CD1c-positive myeloid dendritic cell (primary cell): ENCODE measurements around the gene CDK4.

Source experiments
- DNase-seq: peaks from one replicate; pipeline ENCODE4 v3.0.0-alpha.2; 2016; ENCODE audit errors: extremely low spot score

CDK4 gene

DNA sequence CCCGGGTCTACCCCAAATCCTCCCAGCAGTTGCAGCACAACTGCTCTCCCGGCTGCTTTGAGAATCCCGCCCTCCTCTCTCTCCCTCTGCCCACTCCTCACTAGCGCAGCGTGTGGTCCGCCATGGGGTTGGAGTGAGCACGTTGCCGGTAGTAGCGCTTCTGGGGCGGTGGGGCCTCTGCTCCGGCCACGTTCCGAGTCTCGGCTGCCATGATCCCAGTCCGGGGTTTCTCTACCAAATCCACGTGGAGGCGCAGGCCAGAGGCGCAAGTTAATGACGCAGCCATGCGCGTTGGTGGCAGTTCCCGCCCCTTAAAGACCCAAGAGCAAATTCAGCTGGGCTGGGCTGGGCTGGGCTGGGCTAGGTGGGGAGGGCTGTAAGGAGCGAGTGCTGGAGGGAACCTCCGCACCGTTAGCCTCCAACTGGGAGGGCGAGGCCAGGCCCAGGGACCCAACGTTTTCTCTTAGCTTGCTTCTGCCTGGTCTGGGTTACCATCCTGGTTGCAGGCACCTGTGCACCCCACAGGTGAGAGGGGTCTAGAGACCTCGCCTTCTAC lies 19.8 kb upstream of the CDK4 start, which contains the start of gene METTL1:
TSS of gene METTL1 (minus strand) at position 233 of the 556 bp plus-strand sequence. CDS start at position 211, 22 bp downstream.
- peak; percentile 97 for DNase-seq

DNA sequence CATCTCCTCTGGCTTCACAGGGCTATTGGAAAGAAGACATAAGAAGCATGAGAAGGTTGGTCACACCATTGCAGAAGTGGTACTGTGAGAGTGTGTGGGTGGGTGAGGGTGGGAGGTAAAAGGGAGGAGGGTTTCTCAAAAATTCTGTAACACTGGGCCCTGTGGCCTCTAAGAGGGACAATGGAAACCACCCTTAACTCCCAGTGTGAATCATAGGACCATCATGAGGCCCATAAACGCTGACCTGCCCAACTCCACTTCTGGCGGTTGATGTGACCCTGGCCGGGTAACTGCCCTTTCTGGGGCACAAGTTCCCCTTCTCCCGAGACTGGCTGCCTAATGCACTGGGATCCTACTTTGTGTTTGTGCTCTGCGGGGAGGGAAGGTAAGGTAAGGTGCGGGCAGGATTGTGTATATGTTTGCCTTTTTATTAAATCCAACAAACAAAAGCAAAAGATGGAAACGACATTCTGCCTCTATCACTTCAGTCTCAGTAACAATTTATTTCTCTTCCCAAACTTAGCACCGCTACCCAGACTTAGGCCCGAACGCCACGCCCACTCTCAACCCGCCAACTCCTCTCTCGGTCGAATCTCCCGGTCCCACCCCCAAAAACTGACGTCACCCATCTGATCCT lies 19.2 kb upstream of the CDK4 start:
- peak; percentile 90 for DNase-seq

DNA sequence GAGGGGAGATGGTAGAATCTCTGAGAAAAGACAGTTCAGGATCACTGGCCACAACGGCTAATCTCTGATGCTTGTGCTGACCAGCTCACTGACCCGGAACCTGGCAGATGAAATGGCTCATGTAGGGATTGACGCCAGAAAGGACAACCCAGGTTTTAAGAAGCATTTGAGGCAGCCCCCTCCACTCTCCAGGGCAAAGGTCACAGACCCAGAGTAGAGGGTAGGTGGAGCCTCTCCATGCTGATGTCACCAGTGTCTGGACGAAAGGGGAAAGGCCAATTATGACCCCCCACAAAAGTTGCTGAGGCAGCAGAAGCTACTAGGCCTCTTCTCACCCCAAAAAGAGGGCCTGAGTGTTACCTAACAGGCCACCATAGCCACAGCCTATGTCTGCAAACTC lies 18.6 kb upstream of the CDK4 start:
- DNase-seq: no peak

DNA sequence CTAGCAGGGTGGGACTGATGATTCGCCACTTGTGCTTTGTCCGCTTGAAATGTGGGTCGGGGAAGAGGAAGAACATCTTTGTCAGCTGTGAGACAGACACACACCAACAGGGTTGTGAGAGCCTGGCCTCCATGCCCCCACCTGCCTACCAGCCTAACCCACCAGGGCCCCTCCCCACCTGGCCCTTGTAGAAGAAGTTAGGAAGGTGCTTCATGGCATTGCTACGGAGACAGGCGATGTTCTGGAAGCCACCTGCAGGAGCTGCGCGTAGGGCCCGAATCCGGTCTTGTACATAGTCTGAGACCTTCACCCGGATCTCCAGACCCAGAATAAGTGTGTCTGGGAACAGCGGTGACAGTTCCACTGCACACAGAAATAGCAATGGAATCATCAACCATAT lies 17.5 kb upstream of the CDK4 start:
- no peak for DNase-seq

DNA sequence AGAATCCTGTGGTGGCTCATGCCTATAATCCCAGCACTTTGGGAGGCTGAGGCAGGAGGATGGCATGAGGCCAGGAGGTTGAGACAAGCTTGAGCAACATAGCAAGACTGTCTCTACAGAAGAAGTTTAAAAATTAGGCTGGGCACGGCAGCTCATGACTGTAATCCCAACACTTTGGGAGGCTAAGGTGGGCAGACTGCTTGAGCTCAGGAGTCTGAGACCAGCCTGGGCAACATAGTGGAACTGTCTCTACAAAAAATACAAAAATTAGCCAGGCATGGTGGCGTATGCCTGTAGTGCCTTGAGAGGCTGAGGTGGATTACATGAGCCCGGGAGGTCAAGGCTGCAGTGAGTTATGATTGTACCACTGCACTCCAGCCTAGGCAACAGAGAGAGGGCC lies 15.8 kb upstream of the CDK4 start:
- DNase-seq: no peak

DNA sequence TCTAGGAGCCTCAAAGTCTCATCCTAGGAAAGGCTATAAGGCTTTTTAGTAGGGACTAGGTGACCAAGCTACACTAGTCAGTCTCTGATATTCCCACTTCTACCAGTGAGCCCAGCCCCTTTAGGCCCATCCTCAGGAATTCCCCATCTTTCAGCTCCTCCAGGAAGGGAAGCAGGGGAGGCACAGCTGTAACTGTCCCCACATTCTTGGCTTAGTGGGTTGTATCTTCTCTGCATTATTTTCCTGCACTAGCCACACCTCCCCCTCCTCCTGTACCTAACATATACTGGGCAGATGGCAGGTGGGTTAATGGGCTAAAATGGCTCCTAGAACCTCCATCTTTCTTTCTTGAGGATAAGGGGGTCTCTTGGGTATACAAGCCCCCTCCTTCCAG lies 15.2 kb upstream of the CDK4 start:
- no peak for DNase-seq

DNA sequence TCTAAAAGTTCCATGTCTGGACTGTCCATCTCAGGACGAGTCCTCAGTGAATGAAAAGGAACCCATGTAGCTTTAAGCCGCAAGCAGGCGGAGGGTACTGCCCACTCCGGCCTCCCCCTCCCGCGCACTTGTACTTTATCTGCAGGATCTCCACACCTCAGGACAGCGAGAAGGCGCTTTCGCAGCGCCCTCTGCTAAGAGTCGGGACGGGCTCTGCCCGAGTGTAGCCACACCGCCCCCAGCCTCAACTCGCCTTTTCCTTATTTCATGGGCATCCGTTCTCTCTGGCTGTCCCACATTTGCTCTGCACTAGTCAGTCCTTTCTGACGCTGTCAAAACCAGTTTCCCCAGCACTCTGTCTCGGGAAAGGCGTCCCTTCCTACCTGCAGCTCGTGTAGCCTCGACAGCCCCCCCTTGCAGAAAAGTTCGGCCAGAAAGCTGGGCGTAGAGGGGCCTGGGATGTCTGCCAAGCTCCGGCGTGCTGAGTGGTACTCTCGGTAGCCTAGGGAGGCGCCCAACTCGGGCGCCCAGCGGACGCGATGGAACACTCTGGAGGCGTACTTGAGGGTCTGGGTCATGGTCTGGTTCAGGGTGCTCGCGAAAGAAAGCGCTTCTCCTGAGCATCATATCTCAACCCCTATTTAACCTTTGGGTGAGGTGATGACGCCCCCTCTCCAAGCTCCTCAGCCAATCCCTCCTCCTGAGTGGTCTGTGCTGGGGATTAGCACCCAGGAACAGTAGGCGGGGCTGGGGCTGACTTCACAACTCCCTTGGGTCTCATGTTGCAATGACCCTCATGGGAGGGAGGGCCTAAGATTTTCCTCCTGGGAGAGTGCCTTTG lies 14.6 kb upstream of the CDK4 start, which contains the start of gene CYP27B1:
TSS of gene CYP27B1 (minus strand) at position 615 of the 841 bp plus-strand sequence. CDS start at position 578, 37 bp downstream.
- DNase-seq: no peak

DNA sequence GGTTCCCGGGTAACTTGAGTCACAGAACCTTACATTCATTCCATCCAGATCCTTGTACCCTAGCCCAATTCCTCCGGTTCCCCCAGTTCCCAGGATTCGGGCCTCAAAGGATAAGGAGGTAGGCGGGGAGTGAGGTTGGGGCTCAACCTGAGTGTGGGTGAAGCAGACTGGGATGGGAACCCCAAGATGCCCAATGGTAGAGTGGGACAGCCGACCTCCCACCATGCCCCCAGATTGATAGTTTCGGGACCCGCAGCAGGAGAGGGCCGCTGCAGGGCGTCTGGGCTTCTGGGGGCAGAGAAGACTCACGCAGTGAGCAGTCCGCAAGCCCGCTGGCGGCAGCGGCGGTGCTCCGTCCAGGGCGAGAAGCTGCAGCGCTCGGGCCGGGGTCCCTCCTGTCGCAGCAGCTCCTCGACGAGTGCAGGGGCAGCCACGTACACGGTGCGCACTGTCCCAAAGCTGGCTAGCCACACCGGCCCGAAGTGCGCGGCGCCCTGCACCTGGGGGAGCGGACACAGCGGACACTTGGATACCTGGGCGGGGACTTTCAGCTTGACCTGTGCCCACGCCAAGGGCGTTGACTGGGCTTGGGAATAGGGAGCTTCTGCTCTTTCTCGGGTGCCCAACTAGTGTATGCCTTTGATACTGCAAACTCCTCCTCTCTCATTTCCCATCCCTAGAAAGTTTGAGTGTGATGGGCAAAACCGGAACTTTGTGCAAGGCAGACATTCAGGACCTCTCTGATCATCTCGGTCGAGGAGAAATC lies 13.8 kb upstream of the CDK4 start:
- peak; percentile 41 for DNase-seq

DNA sequence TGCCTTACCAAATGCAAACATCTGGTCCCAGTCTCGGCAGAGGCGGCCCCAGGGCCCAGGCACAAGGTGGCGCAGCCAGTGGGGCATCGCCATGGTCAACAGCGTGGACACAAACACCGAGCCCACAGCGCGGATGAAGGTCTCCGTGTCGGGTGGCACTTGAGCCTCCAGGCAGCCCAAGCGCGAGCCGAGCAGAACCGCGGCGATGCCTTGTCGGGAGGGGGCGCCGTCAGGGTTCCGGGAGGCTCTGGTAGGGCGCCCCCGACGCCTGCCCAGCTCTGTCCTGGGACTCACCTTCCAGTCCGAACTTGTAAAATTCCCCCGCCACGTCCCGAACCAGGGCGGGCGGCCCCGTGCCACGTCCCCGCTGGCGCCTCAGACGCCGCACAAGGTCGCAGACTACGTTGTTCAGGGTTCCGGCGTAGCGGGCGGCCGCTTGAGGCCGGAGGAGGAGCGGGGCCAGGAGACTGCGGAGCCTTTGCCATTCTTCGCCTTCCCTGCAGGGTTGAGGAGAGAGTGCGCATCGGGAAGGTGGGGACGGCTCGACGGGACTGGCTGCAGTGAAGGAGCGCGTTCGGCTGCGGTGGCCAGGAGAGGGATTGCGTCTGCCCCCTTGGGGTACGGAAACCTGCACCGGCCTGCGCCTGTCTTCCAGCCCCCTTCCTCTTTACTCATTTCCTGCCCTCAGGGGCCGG lies 13.0 kb upstream of the CDK4 start:
- DNase-seq: peak; percentile 47

DNA sequence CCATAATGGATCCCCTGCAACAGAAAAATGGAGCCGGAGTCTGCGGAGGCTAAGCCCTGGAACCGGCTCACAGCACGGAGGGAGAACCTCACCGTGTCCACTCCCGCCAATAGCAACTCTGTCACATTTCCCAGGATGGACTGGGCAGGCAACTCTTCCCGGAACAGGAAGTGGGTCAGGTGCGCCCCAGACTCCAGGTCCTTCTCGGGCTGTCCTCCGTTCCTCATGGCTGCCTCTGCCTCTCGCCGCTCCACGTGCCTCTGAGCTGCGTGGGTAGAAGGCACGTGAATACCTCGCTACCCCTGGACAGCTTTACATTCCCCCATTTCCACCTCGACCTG lies 12.5 kb upstream of the CDK4 start:
- no peak for DNase-seq

DNA sequence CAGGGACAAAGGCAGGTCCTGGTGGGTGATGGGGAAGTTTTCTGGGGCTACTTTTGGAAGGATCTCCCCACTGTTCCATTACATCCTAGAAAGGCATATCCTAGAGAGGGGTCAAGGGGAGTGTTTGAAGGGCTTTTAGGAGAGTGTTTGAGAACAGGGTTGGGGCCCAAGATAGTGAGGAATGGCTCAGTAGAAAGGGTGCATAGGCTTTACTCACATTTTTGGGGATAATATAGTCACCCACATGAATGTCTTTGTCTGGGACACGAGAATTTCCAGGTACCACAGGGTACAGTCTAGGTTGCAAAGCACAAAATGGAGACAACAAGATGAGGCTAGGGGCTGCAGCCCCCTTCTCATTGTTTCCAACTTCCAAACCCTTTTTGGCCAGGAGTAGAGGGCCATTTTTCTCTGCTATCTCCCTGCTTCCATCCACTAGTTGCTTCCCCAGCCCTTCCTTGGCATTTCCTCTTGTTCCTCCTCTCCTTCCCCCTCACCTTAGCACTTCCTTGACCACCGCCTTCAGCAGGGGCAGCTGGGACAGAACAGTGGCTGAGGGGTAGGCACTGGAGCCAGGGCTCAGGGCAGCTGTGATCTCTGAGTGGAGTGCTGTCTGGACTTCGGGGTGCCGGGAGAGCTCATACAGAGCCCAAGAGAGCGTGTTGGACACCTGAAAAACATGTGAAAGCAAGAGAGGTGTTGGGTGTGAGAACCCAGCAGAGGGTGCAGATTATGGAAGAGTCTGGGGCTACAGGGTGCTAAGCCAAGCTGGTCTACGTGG lies 12.0 kb upstream of the CDK4 start:
- no peak for DNase-seq

DNA sequence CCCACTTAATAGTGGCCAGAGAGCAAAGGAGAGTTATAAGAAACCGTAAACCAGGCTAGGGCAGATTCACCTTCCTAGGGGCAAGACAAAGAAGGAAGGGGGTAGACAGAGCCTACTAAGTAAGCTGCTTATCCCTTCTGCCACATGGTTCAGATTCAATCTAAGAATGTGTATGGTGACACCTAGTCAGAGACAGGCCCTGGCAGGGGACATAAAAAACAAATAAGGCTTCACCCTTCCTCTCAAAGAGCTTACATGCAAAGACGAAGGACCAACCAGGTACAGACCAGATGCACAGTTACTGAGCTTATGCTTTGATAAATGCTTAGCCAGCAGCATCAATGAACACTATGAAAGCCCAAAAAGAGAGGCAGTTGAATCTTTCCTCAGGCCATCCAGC lies 10.4 kb upstream of the CDK4 start:
- DNase-seq: no peak

DNA sequence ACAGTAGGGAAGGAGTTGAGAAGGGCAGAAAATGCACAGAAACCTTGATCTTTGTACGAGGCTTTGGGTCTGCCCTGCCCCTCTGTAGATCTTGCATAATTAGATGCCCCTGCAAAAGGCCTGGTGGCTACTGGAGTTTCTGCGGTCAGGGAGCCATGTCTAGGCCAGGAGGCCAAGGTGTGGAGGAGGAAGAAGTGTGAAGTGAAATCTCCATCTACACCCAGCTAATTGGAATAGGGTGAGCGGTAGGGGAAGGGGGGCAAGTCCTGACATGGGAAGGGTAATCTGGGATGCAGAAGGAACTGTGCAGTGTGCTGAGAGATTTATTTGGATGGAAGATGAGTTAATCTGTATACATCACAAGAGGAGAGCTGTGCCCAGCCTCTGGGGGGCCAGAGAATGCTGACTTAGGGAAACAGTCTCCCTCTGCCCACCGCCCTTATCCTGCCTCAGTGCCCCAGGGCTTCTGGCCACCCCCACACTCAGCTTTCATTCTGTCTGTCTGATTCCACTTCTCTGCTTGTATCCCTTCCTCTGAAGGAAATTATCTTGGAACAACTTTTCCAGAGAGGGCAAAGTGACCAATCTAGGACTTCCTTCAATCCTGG lies 9.4 kb upstream of the CDK4 start:
- DNase-seq: no peak

DNA sequence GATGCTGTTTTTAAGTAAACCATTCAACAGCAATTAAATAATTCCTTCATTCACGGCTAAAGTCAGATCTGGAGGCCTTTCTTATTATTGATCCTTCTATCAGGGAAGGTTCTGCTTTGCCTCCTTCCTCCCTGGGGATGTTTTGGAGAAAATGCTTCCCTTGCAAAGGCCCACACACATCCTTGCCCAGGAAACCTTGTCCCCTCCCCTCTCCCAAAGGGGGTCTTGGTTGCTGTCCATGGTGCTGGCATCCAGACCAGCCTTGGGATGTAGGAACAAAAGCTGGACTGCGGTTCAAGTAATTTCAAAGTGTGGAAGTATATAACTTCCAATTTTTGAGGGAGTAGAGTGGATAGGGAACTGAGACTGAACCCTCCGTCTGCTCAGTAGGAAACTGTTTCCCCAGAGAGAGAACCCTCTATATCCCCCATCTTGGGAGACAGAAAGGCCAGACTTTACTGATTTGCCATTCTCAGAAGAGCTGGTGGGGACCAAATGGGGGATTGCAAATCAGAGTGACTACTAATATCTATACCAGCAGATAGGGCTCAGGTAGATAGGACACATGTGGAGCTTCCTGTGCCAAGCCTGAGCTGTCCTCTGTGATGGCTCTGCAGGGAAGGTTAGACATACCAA lies 8.4 kb upstream of the CDK4 start:
- no peak for DNase-seq

DNA sequence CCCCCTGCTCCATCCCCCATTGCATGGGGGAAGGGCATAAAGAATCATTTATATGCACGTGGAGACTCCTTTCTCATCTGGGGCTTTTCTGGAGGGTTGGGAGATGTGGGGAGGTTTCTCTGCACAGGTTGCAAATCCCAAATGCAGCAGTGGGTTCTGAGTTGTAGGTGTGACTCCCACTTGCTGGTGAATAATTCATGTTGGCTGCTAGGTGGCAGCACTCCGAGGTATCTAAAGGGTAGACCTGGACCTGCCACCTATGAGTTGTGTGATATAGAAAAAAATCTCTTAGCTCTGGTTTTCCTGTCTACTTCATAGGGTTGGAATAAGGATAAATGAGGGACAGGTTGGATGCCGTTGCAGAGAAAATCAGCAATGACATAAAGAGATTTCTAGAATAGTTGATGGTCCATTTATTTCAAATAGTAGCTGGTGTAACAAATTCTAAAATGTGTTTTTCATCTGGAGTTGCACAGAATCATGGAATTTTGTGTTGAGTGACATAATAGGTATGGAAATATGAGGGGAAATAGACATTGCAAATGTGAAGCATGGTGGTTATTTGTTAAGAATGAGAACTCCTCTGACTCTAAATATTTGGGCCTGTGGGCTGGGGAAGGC lies 7.4 kb upstream of the CDK4 start:
- DNase-seq: no peak

DNA sequence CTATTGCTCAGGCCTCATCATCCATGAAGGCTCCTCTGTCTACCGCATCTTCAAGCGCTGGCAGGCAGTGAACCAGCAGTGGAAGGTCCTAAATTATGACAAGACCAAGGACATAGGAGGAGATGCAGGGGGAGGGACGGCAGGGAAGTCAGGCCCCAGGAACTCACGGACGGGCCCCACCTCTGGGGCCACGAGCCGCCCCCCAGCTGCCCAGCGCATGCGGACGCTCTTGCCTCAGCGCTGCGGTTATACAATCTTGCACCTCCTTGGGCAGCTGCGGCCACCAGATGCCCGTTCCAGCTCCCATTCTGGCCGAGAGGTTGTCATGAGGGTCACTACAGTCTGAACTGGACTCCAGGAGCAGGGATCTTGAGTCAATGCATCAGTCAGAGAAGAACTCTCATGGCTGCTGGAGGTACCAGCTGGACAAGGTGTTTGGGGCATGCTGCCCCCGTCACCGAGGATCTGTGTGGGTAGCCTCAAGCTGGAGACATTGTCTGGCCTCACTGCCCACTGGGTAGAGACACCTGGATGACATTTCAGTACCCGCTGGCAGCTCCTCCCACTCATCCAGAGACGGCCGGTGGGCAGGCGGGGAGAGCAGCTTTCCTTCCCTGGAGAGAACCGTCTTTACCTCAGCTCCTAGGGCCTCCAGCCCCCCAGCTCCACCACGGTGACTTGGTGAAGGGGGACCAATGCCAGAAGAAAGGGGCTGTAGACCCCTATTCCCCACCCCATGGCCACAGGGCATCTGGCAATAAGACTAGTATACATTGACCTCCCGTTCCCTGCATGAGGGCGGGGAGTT lies 6.6 kb upstream of the CDK4 start:
- DNase-seq: no peak

DNA sequence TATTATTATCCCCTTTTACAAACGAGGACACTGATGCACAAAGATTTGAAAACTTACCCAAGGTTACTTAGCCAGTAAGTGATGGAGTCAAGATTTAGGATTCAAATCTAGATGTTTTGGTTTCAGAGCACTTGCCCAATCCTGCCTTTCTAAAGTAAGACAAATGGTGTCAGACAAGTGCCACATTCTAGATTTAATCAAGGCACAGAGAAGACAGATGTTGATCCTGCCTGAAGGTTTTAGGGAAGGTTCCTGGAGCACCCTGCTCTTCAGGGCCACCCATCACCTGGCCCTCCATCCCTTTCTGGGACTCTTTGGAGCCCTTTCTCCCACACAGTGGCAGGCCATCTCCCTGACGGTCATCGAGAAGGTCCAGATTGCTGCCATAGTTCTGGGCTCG lies 5.7 kb upstream of the CDK4 start:
- DNase-seq: no peak
